WTC11 (cell line): Measurements from ENCODE around the gene NKIRAS2. TPM values are rescaled to one million over a fixed set of nuclear protein-coding genes. Genes with fewer than 3 reads are reported as not detected.

Source experiments
- ATAC-seq: fragments of 200-7000 bp; cut with Tn5 transposase; 2 replicates; pipeline ENCODE4 v1.10.0; 2021; ENCODE audit warnings: mild to moderate bottlenecking, moderate library complexity
- CTCF ChIA-PET: fragments of 300-600 bp; sonication (Branson Sonifier 250); formaldehyde crosslinking; loops from one replicate; lab custom pipeline; 2021; ENCODE audit warnings: antibody characterized with exemption; lab: Charles Lee
- POLR2A ChIA-PET: fragments of 350-600 bp; sonication (Branson Sonifier 250); formaldehyde crosslinking; loops from one replicate; lab custom pipeline; 2021; ENCODE audit warnings: antibody characterized with exemption; lab: Charles Lee
- DNase-seq: peaks from one replicate; pipeline ENCODE4 v3.0.0; 2021; ENCODE audit warnings: low spot score
- H3K27ac Mint-ChIP-seq: 2 replicates; pipeline ENCODE4 v1.8.0; 2021; ENCODE audit warnings: mixed read lengths
- H3K27me3 Mint-ChIP-seq: 2 replicates; pipeline ENCODE4 v1.8.0; 2021; ENCODE audit warnings: low read depth, mild to moderate bottlenecking, moderate library complexity, mixed read lengths
- H3K36me3 Mint-ChIP-seq: 2 replicates; pipeline ENCODE4 v1.8.0; 2021; ENCODE audit warnings: mixed read lengths
- H3K4me1 Mint-ChIP-seq: 2 replicates; pipeline ENCODE4 v1.8.0; 2022; ENCODE audit warnings: mixed read lengths
- H3K4me3 Mint-ChIP-seq: 2 replicates; pipeline ENCODE4 v1.8.0; 2021; ENCODE audit warnings: mild to moderate bottlenecking, moderate library complexity, mixed read lengths
- H3K9me3 Mint-ChIP-seq: 2 replicates; pipeline ENCODE4 v1.8.0; 2021; ENCODE audit warnings: mixed read lengths
- ATF2 ChIP-seq: sonication (generic); formaldehyde crosslinking; IDR thresholded peaks from 2 replicates; pipeline ENCODE4 v1.8.1; 2022; ENCODE audit warnings: low read depth, missing genetic modification reagents, borderline replicate concordance
- ATF3 ChIP-seq: sonication (generic); formaldehyde crosslinking; conservative IDR thresholded peaks from 2 replicates; pipeline ENCODE4 v1.8.1; 2022; ENCODE audit warnings: mild to moderate bottlenecking, missing genetic modification reagents
- E2F4 ChIP-seq: sonication (generic); formaldehyde crosslinking; IDR thresholded peaks from 2 replicates; pipeline ENCODE4 v1.8.1; 2022; ENCODE audit warnings: low read depth, mild to moderate bottlenecking, moderate library complexity, missing genetic modification reagents, borderline replicate concordance
- E2F5 ChIP-seq: sonication (generic); formaldehyde crosslinking; IDR thresholded peaks from 2 replicates; pipeline ENCODE4 v1.8.1; 2022; ENCODE audit warnings: mild to moderate bottlenecking, moderate library complexity, missing genetic modification reagents
- ERG ChIP-seq: fragments of 250-450 bp; sonication (Bioruptor Pico); IDR thresholded peaks from 2 replicates; pipeline ENCODE4 v1.8.0; 2021; ENCODE audit warnings: mild to moderate bottlenecking
- FOXP4 ChIP-seq: sonication (generic); formaldehyde crosslinking; IDR thresholded peaks from 2 replicates; pipeline ENCODE4 v1.8.0; 2022; ENCODE audit warnings: mild to moderate bottlenecking, missing genetic modification reagents
- GRHL2 ChIP-seq: fragments of 250-450 bp; sonication (Bioruptor Pico); IDR thresholded peaks from 2 replicates; pipeline ENCODE4 v1.8.0; 2022; ENCODE audit warnings: mild to moderate bottlenecking, moderate library complexity; ENCODE audit not compliant: insufficient replicate concordance, severe bottlenecking
- GTF2I ChIP-seq: fragments of 250-450 bp; sonication (Bioruptor Pico); conservative IDR thresholded peaks from 2 replicates; pipeline ENCODE4 v1.4.0; 2021; ENCODE audit warnings: mild to moderate bottlenecking
- MYBL2 ChIP-seq: sonication (generic); formaldehyde crosslinking; IDR thresholded peaks from 2 replicates; pipeline ENCODE4 v1.8.1; 2023; ENCODE audit warnings: mild to moderate bottlenecking, moderate library complexity, missing genetic modification reagents
- NFYB ChIP-seq: sonication (generic); formaldehyde crosslinking; conservative IDR thresholded peaks from 2 replicates; pipeline ENCODE4 v1.8.0; 2022; ENCODE audit warnings: low read depth, missing genetic modification reagents
- PREB ChIP-seq: sonication (generic); formaldehyde crosslinking; IDR thresholded peaks from 2 replicates; pipeline ENCODE4 v1.8.1; 2022; ENCODE audit warnings: mild to moderate bottlenecking, missing genetic modification reagents, moderate library complexity, borderline replicate concordance
- RELA ChIP-seq: sonication (generic); formaldehyde crosslinking; IDR thresholded peaks from 2 replicates; pipeline ENCODE4 v1.8.1; 2022; ENCODE audit warnings: missing genetic modification reagents, mild to moderate bottlenecking, borderline replicate concordance
- RORB ChIP-seq: fragments of 250-450 bp; sonication (Bioruptor Pico); IDR thresholded peaks from 2 replicates; pipeline ENCODE4 v1.9.0; 2021; ENCODE audit warnings: mild to moderate bottlenecking
- USF1 ChIP-seq: sonication (generic); formaldehyde crosslinking; IDR thresholded peaks from 2 replicates; pipeline ENCODE4 v1.8.0; 2022; ENCODE audit warnings: mild to moderate bottlenecking, missing genetic modification reagents
- USF2 ChIP-seq: sonication (generic); formaldehyde crosslinking; IDR thresholded peaks from 2 replicates; pipeline ENCODE4 v1.8.1; 2023; ENCODE audit warnings: mild to moderate bottlenecking, missing genetic modification reagents, moderate library complexity
- ZNF219 ChIP-seq: sonication (generic); formaldehyde crosslinking; IDR thresholded peaks from 2 replicates; pipeline ENCODE4 v1.8.0; 2023; ENCODE audit warnings: missing genetic modification reagents, mild to moderate bottlenecking, borderline replicate concordance
- ZNF281 ChIP-seq: sonication (generic); formaldehyde crosslinking; IDR thresholded peaks from 2 replicates; pipeline ENCODE4 v1.8.0; 2023; ENCODE audit warnings: mild to moderate bottlenecking, missing genetic modification reagents
- ZNF532 ChIP-seq: fragments of 250-450 bp; sonication (Bioruptor Pico); IDR thresholded peaks from 2 replicates; pipeline ENCODE4 v1.9.0; 2021; ENCODE audit warnings: mild to moderate bottlenecking, borderline replicate concordance
- total RNA-seq: library from RNA; stranded (reverse); gene quantifications from 3 replicates; pipeline ENCODE4 v1.2.3, GENCODE V29; 2021

NKIRAS2 gene
- total RNA-seq, 1 experiment from 2014 or later: 36.1 TPM

- TF ChIP-seq E2F5 (CRISPR knock-in tag) (no peak), GTF2I (no peak), ZNF532 (CRISPR knock-in tag) (no peak), RORB (CRISPR knock-in tag) (no peak), MYBL2 (CRISPR knock-in tag) (no peak), ZNF219 (no peak), USF1 (CRISPR knock-in tag) (no peak)
Measured at GRCh38 chr17:42056635-42057034, 36.7 kb downstream of the NKIRAS2 start (continued).

- Mint-ChIP-seq H3K4me1 (peaks cover 34% of the 10 kb centered on the region), H3K27me3 (no peaks in the 10 kb centered on the region), H3K27ac (no peak overlapping the region), H3K36me3 (no peaks in the 10 kb centered on the region), H3K4me3 (no peak overlapping the region), H3K9me3 (no peaks in the 10 kb centered on the region)
- CTCF ChIA-PET: interaction anchor here (0.6 to 2.0 kb wide), 5 partner anchors 10 to 43 kb away, joined by 3 to 7 read pairs (median 4); no protein-coding TSS in a partner anchor
- ATAC-seq: no peak
- POLR2A ChIA-PET: no interaction called here
- DNase-seq: no peak
- TF ChIP-seq RELA (CRISPR knock-in tag): no peak
- TF ChIP-seq NFYB (CRISPR knock-in tag): no peak
- no peak for TF ChIP-seq FOXP4 (CRISPR knock-in tag)
- TF ChIP-seq ATF2: no peak
- no peak for TF ChIP-seq USF2
- TF ChIP-seq GRHL2 (CRISPR knock-in tag): no peak
- no peak for TF ChIP-seq ATF3 (CRISPR knock-in tag)
- TF ChIP-seq E2F4 (CRISPR knock-in tag): no peak
- TF ChIP-seq ZNF281: no peak
- no peak for TF ChIP-seq PREB
- TF ChIP-seq ERG: no peak
Measured at GRCh38 chr17:42058063-42058462, 38.2 kb downstream of the NKIRAS2 start.
